GM18867 (cell line): ENCODE measurements around the gene KCNC2.

ENCODE experiments used
- ATAC-seq: cut with Tn5 transposase; IDR thresholded peaks from one replicate; pipeline ENCODE4 v1.9.1; 2021; ENCODE audit warnings: mild to moderate bottlenecking, moderate library complexity; ENCODE audit not compliant: unreplicated experiment

Gene KCNC2

GRCh38 chr12:75162845-75163244 lies 46.8 kb downstream of the KCNC2 start:
- no peak for ATAC-seq

- ATAC-seq = no peak
These were observed 48.2 kb downstream of the KCNC2 start for GRCh38 chr12:75161488-75161887.

- no peak for ATAC-seq
These were observed 52.3 kb downstream of the KCNC2 start for GRCh38 chr12:75157385-75157784.

GRCh38 chr12:75155962-75156361 lies 53.7 kb downstream of the KCNC2 start:
- no peak for ATAC-seq

- ATAC-seq = no peak
These were observed 55.3 kb downstream of the KCNC2 start for GRCh38 chr12:75154388-75154787.

- no peak for ATAC-seq
These were observed 70.4 kb downstream of the KCNC2 start for GRCh38 chr12:75139196-75139595.

GRCh38 chr12:75137896-75138295 lies 71.7 kb downstream of the KCNC2 start:
- ATAC-seq = no peak

- ATAC-seq = no peak
These were observed 74.6 kb downstream of the KCNC2 start for GRCh38 chr12:75135026-75135425.

- ATAC-seq = no peak
These were observed 78.8 kb downstream of the KCNC2 start for GRCh38 chr12:75130811-75131210.

- ATAC-seq = no peak
These were observed 80.4 kb downstream of the KCNC2 start for GRCh38 chr12:75129275-75129674.

GRCh38 chr12:75121036-75121705 lies 88.5 kb downstream of the KCNC2 start:
- no peak for ATAC-seq

- ATAC-seq = no peak
These were observed 89.3 kb downstream of the KCNC2 start for GRCh38 chr12:75120311-75120711.

GRCh38 chr12:75116646-75117198 lies 92.9 kb downstream of the KCNC2 start:
- ATAC-seq = no peak

GRCh38 chr12:75115748-75116147 lies 93.9 kb downstream of the KCNC2 start:
- ATAC-seq = no peak

- no peak for ATAC-seq
These were observed 105.8 kb downstream of the KCNC2 start for GRCh38 chr12:75103822-75104221.

- ATAC-seq = no peak
These were observed 107.9 kb downstream of the KCNC2 start for GRCh38 chr12:75101781-75102180.

- no peak for ATAC-seq
These were observed 110.4 kb downstream of the KCNC2 start for GRCh38 chr12:75099210-75099609.

- ATAC-seq = no peak
These were observed 112.6 kb downstream of the KCNC2 start for GRCh38 chr12:75097003-75097402.

- ATAC-seq = no peak
These were observed 122.0 kb downstream of the KCNC2 start for GRCh38 chr12:75087654-75088053.

- ATAC-seq = no peak
These were observed 123.3 kb downstream of the KCNC2 start for GRCh38 chr12:75086091-75087038.

- ATAC-seq = no peak
These were observed 128.3 kb downstream of the KCNC2 start for GRCh38 chr12:75081305-75081704.

GRCh38 chr12:75080582-75080981 lies 129.1 kb downstream of the KCNC2 start:
- ATAC-seq = no peak
